Epidermal melanocyte (primary cell): Measurements from ENCODE around the gene SDR42E1.

Experiments used
- DNase-seq: peaks from one replicate; pipeline ENCODE4 v3.0.0; 2011; ENCODE audit warnings: low spot score; ENCODE audit not compliant: insufficient read length

SDR42E1 gene

GRCh38 chr16:81940781-81941560 is 70.3 kb downstream of the SDR42E1 start:
- peak; percentile 53 for DNase-seq

GRCh38 chr16:81939164-81940056 is 71.9 kb downstream of the SDR42E1 start:
- no peak for DNase-seq
